Activated effector memory CD4-positive, alpha-beta T cell treated with anti-CD3 and anti-CD28 coated beads, Interleukin-2, amount 50 U/mL, for 16 hours (primary cell): ENCODE data around the gene CXXC5.

Source experiments
- DNase-seq: peaks from one replicate; pipeline ENCODE4 v3.0.0-alpha.2; 2020

The CXXC5 gene

GRCh38 chr5:139651853-139652787 is 4.0 kb downstream of the CXXC5 start:
- peak; percentile 81 for DNase-seq

GRCh38 chr5:139652788-139653241 is 4.7 kb downstream of the CXXC5 start:
- no peak for DNase-seq

- DNase-seq, result no peak
Measured at GRCh38 chr5:139653616-139654015, 5.5 kb downstream of the CXXC5 start.

GRCh38 chr5:139654464-139654863 is 6.3 kb downstream of the CXXC5 start:
- DNase-seq, result no peak

- no peak for DNase-seq
Measured at GRCh38 chr5:139654871-139655491, 6.8 kb downstream of the CXXC5 start.

- DNase-seq, result no peak
Measured at GRCh38 chr5:139655727-139656271, 7.7 kb downstream of the CXXC5 start.

GRCh38 chr5:139657363-139658321 is 9.5 kb downstream of the CXXC5 start:
- DNase-seq, result no peak

GRCh38 chr5:139658501-139658927 is 10.4 kb downstream of the CXXC5 start:
- no peak for DNase-seq

GRCh38 chr5:139658928-139659667 is 10.9 kb downstream of the CXXC5 start:
- no peak for DNase-seq

- DNase-seq, result no peak
Measured at GRCh38 chr5:139659695-139660101, 11.5 kb downstream of the CXXC5 start.

GRCh38 chr5:139660105-139660922 is 12.2 kb downstream of the CXXC5 start:
- no peak for DNase-seq

GRCh38 chr5:139660923-139661814 is 13.0 kb downstream of the CXXC5 start:
- no peak for DNase-seq

GRCh38 chr5:139662617-139663016 is 14.5 kb downstream of the CXXC5 start:
- no peak for DNase-seq

GRCh38 chr5:139663207-139664085 is 15.3 kb downstream of the CXXC5 start:
- no peak for DNase-seq

- no peak for DNase-seq
Measured at GRCh38 chr5:139664086-139664693, 16.0 kb downstream of the CXXC5 start.

GRCh38 chr5:139664727-139665351 is 16.7 kb downstream of the CXXC5 start:
- DNase-seq, result no peak

- DNase-seq, result no peak
Measured at GRCh38 chr5:139665626-139666025, 17.5 kb downstream of the CXXC5 start.

- DNase-seq, result no peak
Measured at GRCh38 chr5:139666551-139666950, 18.4 kb downstream of the CXXC5 start.
